Vagina (tissue), 2 donors: ENCODE results near the gene PADI2.

ENCODE experiments used
- CTCF ChIP-seq, 3 experiments: fragments of 450-650 bp in 2 of 3; fragments of 200-600 bp in 1 of 3; sonication (generic) in 1 of 3; IDR thresholded peaks; one replicate each; pipeline ENCODE4 v1.5.1; 2017 to 2019; ENCODE audit warnings: antibody characterized with exemption in 3 of 3, mild to moderate bottlenecking in 2 of 3, moderate library complexity in 2 of 3
- POLR2A ChIP-seq, 2 donors: fragments of 450-650 bp; IDR thresholded peaks; one replicate each; pipeline ENCODE4 v1.6.1; 2017; ENCODE audit warnings: antibody characterized with exemption in 2 of 2, mild to moderate bottlenecking in 2 of 2, moderate library complexity in 2 of 2
- POLR2AphosphoS5 ChIP-seq, 2 donors: sonication (generic); formaldehyde crosslinking; IDR thresholded peaks; one replicate each; pipeline ENCODE4 v1.9.0; 2017; ENCODE audit warnings: antibody characterized with exemption in 2 of 2, mild to moderate bottlenecking in 2 of 2, low read depth in 1 of 2; ENCODE audit not compliant: insufficient read depth in 1 of 2

DNA sequence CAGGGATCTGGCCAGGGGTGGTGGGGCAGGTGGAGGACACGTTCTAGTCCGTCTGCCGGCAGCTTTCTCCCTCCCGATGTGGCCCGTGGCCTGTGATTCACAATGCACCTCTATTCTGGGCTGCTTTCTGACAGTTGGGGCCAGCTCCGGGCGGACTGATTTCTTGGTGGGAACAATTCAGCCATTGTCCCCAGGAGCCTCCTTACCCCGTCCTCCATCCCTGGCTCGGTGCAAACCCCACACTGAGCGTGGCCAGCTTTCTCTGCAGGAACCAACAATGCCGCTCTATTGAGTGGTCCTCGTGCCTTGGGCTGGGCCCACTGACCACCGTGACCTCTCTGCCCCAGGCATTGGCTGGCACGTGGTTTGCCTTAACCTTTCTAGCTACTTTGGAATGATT, 29.7 kb downstream of the PADI2 start:
- TF ChIP-seq CTCF (IDR thresholded peaks at IDR 0.05) (no peak), POLR2A (IDR thresholded peaks at IDR 0.05) (no peak), POLR2AphosphoS5 (IDR thresholded peaks at IDR 0.05; ENCODE audit: insufficient read depth in 1 of 2, low read depth in 1 of 2) (no peak)
